Right ventricle myocardium inferior (tissue), 1 donor: ENCODE measurements around the gene MBLAC2. TPM values are rescaled to one million over a fixed set of nuclear protein-coding genes. Genes with fewer than 3 reads are reported as not detected.

Experiments used
- ATAC-seq: fragments of 200-7000 bp; cut with Tn5 transposase; one replicate; pipeline ENCODE4 v1.9.1; 2020; ENCODE audit warnings: mild to moderate bottlenecking, moderate library complexity
- DNase-seq: peaks from one replicate; pipeline ENCODE4 v3.0.0; 2021; ENCODE audit errors: missing footprints
- intact Hi-C: fragments of 100-400 bp; cut with DNase I; formaldehyde crosslinking; loops from one replicate; pipeline ENCODE4 v1.11.0; 2022
- long read RNA-seq: library from polyadenylated mRNA; unstranded; transcript quantifications from one replicate; pipeline ENCODE4 v2.0.0, GENCODE V29; 2021
- total RNA-seq: library from RNA; stranded (reverse); fragmentation: NEBNext Ultra II Directional; extraction: Animal tissue kit (Norgen Biotek cat#: 25700); gene quantifications from one replicate; pipeline ENCODE4 v1.2.1, GENCODE V29; 2021
- donor health status: DM: no; HTN: yes; CAD: no; lungs with severe emphysema.

MBLAC2 gene
- 4.0 TPM for total RNA-seq
- long read RNA-seq, full-length matches to known transcripts, result 5 of 5 reads
- long read RNA-seq, partial matches to known transcripts, result 0 of 5 reads
- long read RNA-seq, other reads (novel, unspliced or antisense), result 0 of 5 reads

DNA sequence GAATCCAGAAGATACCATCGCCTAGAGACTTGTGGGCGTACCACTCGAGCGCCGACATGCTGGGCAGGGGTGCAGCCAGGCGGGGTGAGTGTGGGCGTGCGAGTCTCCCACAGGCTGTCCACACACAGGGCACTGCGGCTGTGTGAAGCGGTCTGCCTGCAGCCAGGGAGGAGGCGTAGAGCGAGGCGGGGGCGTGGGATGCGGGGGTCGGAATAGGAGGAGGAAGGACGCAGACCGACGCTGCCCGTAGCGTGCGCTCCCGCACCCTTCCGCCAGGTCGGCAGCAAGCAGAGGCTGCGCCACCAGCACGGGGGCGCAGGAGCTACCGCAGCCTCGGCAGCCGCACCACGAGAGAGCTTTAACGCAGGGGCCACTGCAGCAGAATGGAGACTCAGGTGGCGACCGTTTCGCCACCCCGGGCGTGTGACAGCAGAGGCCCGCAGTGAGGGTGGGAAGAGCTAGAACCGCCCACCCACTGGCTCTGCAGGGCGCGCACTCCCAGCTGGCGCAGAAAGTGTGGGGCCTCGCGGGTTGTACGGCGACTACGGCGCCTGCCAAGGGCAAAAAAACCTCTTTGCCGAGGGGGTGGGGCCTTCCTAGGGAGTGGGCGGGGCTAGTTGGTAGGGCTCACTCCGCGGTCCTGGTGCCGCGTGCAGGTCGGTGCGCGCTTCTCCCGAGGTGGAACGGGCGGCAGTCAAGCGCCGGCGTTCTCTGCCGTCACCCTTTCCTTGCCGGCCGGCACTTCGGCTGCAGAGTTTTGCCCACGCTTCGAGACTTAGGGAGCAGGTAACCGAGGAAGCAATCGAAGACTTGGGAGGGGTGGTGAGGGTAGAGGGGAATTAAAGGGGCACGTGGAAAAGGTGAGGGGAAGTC, at the start of gene MBLAC2, which contains the start of gene POLR3G:
MBLAC2 (minus strand) TSS at position 537 of the 873 bp plus-strand sequence; CDS start at position 58, 479 bp downstream.
POLR3G (plus strand) TSS at position 630 of the 873 bp plus-strand sequence. CDS start 10,704 bp downstream, outside the sequence.
- intact Hi-C loops, result loop anchor here (2.0 kb wide), 2 partner anchors 54 to 66 kb away; partner anchors contain the start of genes CETN3 and LYSMD3
- ATAC-seq (peak; percentile 98), DNase-seq (peak; percentile 94)

DNA sequence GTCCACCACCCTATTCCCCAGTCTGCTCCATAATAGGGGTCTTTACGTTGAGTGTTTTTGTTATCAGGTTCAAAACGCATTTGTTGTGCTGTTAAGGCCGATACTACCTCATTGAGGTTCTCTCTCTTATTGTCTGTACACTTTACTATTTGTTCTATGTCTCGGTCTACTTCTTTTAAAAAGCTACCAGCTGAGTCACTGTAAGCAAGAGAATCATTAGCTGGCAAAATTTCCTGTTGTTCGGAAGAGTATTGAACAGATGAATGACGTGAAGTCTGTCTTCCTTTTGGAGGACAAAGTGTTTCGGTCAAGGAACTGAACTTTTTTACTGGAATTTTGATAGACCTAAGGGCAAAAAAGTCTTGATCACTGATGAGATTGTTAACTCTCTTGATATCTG, 44.5 kb upstream of the MBLAC2 start:
- ATAC-seq, result no peak
- intact Hi-C loops, result no loop called here
- DNase-seq, result no peak

DNA sequence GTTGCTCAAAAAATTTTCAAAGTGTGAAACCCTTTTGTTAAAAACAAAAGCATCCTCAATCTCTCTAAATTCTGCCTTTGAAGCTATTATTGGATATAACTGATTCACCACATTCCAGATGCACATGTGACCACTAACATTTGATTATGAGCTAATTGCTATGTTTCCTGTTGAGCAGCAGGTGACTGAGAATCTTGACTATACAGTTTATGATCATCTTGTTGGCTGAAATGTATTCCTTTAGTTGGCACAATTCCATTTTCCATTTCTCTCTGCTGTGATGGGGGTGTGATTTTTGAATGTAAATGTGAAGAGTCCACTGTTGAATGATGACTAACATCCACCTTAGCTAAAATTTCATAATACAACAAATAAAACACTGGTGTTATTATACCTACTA, 44.1 kb upstream of the MBLAC2 start:
- no peak for DNase-seq
- no peak for ATAC-seq
- intact Hi-C loops, result no loop called here

DNA sequence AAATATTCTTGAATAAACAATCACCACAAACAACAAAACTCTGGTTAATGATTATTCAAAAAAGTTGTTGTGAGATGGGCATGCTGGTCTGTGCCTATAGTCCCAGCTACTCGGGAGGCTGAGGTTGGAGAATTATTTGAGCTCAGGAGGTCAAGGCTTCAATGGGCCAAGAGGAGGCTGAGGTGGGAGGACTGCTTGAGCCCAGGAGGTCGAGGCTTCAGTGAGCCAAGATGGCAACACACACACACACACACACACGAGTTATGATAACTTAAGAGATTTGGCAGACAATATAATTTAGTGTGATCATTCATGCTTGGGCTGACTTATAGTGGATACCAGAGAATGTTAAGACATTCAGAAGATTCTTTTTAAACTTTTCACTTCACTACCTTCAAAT, 39.9 kb upstream of the MBLAC2 start:
- intact Hi-C loops, result no loop called here
- DNase-seq (no peak), ATAC-seq (no peak)

DNA sequence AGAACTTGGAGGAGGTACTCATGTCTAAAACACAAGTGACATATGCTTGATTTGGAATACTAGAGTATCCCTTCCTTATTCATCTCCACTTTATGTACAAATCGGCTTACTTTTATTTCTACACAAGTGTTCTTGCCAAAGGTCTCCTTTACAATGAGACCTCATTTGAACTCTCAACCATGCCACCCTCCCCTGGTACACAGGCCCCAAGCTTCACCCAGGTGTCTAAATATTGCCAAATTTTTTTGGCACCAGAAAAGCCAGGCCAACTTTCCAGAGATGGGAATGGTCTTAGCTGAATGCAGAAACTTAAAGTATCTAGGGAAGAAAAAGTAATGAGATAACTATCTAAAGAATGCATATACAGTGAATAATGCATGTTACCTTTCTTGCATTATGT, 35.9 kb upstream of the MBLAC2 start:
- intact Hi-C loops, result no loop called here
- DNase-seq (no peak), ATAC-seq (no peak)

DNA sequence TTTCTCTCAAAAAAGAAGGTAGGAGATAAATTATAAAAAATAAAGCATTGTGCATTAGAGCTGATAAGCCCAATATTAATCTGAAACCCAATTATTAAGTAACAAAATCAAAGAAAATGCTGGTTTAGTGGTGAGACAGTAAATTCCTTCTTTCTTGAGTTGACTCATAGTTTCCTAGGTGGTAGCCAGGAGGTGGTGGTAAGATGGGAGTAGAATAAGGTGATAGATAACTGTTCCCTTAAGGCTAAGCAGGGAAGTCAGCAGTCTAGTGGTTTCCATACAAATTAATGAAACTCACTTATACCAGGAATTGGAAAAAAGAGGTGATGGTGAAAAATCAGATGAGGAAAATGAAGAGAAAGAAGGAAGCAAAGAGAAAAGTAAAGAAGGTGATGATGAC, 31.6 kb upstream of the MBLAC2 start:
- intact Hi-C loops, result no loop called here
- no peak for DNase-seq
- no peak for ATAC-seq

DNA sequence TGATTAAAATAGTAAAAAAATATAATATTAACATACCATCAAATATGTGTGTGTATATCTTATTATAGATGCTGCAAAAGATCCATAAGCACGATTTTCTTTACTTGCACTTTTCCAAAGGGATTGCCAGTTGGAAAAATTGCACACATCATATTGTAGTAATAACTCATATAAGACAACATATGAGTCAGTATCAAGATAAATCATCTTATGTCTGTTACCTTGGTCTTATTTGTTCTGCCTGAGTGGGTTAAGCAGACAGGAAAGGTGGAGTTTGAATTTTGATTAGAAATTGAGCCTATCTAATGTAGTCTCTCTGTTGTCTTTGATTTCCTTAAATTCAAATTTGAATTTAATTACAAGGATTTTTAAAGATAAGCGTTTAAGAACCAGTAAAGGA, 30.2 kb upstream of the MBLAC2 start:
- intact Hi-C loops, result no loop called here
- no peak for ATAC-seq
- DNase-seq, result no peak

DNA sequence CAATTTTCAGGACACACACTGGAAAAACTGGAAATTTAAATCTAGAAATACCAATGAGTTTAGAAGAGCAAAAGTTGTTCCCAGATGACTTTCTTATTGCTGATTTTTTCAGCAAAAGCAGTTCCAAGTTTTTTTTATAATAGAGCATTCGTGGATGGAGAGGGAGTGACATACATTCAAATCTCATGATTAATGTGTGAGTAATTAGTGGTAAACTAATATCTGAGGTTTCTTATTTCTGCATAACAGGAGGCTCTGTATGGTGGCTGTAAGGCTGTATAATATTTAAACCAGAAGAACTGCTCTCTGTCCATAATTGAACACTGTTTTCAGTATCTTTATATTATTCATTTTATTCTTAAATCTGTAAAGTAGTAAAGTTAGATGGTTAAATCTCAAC, 29.0 kb upstream of the MBLAC2 start:
- DNase-seq, result no peak
- no peak for ATAC-seq
- intact Hi-C loops, result no loop called here

DNA sequence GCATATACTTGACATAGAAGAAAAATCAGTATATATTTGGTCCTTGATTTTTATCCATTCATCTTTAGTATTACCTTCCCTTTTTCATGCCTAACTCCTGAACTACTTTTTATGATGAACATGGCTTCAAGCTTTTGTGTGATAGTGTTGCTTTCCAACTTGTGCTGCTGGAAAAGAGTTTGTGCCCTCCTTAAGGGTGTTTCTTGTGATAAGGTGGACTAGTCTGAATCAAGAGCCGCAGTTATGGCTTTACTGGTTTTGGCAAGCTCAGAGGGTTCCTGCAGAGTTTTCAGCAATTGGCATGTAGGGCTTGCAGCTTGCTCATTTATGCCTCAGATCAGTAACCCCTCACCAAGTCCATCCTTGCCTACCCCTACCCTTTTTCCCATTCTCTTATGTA, 20.6 kb upstream of the MBLAC2 start:
- intact Hi-C loops, result no loop called here
- ATAC-seq (no peak), DNase-seq (no peak)

DNA sequence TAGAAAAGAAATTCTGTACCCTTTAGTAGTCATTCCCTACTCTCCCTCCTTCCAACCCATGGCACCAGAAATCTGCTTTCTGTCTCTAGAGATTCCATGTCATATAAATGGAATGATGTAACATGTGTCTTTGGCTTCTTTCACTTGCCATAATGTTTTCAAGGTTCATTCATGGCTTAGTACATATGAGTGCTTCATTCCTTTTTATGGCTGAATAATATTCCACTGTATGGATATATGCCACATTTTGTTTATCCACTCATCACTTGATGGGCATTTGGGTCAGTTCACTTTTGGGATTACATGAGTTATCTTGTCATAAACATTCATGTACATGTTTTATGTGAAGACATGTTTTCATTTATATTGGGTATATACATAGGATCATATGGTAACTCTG, 19.5 kb upstream of the MBLAC2 start:
- DNase-seq (no peak), ATAC-seq (no peak)
- intact Hi-C loops, result no loop called here

DNA sequence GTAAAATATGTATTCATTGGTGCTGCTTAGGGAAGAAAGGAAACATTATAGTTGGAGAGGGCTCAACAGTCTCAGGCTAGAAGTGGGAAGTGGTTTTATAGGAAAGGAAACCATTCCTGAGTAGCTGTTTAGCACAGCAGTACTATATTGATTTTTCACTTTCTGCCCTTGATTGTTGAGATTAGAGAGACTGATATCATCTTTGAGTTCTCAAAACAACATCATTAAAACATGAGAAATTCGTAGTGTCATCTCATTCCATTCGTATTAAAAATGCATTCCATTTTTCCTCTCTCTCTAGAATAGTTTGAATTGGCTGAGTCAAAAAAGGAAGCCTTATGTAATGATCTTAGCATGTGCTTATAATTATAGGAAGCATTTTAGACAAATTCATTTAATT, 14.2 kb upstream of the MBLAC2 start:
- intact Hi-C loops, result no loop called here
- no peak for ATAC-seq
- no peak for DNase-seq

DNA sequence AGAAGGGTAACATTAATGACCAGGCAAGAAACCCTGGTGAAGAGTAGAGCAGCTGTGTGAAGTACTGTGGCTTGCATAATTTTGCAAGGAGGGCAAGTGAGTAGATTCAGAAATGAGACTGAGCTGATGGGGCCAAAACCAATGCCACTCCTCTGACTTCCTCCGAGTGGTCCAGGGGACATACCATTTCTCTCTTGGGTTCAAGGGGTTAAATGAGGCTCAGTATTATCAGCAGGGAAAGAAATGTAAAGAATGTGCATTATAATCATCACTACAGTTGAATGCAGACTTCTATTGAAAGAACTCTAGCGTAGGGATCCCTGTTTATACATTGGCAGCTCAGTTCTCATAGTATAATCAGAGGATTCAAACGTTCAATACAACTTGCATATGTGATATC, 10.0 kb upstream of the MBLAC2 start:
- ATAC-seq (no peak), DNase-seq (no peak)
- intact Hi-C loops, result no loop called here

DNA sequence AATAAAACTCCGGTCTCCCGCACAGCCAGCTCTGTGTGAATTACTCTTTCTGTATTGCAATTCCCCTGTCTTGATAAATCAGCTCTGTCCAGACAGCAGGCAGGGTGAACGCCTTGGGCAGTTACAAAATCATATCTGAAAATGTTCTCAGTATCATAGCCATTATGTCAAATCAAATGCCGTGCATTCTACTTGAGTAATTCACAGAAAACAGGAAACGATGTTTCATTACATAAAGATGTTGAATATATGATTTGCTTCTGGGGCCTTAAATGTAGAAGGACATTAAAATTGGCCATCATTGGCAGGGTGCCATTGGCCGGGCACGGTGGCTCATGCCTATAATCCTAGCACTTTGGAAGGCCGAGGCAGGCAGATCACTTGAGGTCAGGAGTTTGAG, 8.6 kb upstream of the MBLAC2 start:
- DNase-seq, result no peak
- intact Hi-C loops, result no loop called here
- no peak for ATAC-seq

DNA sequence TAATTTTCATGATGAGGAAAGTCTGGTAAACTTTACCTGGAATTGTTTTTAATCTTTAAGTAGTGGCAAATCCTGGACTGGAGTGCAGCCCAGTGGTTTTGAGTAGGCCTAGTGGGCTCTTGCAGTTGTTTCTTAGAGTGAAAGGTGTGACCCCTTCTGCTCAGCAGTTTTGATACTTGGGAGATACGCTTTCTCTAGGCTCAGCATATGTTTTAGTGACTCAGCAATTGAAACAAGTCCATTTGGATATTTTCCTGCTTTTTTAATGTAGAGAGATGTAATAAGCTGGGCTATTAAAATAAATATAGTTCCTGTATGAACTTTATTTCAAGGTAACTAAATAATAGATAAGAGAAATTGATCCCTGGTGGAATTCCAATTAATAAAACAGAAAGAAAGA, 6.1 kb upstream of the MBLAC2 start:
- DNase-seq (no peak), ATAC-seq (no peak)
- intact Hi-C loops, result no loop called here

DNA sequence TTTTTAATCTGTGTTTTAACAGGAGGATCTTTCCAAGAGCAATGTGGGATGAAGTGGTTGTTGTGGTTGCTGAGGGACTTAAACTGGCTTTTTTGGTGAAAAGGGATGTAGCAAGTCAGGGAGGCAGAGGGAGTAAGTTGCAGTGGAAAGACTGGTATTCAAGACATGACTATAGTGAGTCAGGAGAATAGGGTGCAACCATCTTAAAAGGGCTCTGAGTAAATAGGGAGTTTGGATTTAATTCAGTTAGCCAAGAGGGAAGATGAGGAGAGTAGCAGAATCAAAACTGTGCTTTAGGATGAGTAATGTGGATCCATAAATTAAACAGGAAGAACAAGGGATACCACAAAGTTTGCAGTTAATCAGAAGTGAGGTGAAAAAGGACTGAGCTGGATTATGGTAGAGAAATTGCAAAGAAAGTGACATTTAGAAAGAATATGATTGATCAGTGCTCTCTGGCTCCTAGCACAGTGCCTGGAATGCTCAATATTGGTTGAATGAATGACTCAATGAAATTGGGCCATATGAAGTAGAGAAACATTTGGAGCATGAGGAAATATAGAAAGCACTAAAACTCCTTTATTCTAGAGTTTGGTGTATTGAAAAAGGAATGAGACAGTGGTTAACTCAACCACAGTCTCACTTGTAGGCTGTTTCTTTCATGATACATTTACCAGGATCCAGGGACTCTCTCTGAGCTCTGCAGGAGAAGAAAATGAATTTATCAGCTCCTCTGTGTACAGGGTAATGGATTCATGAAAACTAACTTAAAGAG, 5.2 kb upstream of the MBLAC2 start:
- DNase-seq, result no peak
- ATAC-seq, result no peak
- intact Hi-C loops, result no loop called here

DNA sequence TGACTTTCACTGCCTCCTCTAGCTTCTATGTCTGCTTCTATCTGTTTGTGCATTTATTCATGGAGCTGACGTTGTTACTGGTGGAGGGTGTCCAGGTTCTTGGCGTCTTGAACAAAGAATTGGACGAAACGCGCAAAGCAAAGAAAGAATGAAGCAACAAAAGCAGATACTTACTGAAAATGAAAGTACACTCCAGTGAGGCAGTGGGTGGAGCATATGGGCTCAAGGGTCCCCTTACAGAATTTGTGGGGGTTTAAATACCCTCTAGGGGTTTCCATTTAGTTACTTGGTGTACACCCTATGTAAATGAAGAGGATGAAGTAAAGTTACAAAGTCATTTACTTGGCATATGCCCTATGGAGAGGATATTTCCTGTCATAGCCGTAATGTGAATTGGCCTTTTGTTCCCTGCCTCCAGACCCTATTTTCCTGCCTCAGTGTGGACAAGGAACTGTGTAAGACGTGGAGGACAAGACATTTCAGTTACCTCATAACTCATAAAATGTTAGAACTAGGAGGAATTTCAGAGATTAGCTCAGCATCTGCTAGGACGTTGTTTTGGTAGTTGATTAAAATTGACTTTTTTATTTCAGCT, 3.1 kb upstream of the MBLAC2 start:
- DNase-seq (no peak), ATAC-seq (no peak)
- intact Hi-C loops, result no loop called here

DNA sequence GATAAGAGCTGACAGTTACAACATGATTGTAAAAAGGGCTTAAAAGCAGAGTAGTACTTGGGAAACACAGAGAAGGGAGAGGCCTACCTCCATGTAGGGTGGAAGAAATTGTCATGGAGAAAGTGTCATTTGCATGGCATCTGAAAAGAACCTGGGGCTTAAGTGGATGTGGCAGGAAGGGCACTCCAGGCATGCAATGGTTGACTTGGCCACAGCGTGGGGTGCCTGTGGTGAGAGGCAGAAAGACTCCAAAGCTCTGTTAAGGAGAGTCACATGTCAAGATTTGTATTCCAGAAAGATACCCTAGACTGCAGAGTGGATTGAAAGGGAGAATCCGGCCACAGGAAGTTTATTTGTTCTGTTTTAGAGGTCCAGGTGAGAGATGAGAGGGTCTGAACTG, 2.5 kb upstream of the MBLAC2 start:
- DNase-seq, result no peak
- intact Hi-C loops, result no loop called here

DNA sequence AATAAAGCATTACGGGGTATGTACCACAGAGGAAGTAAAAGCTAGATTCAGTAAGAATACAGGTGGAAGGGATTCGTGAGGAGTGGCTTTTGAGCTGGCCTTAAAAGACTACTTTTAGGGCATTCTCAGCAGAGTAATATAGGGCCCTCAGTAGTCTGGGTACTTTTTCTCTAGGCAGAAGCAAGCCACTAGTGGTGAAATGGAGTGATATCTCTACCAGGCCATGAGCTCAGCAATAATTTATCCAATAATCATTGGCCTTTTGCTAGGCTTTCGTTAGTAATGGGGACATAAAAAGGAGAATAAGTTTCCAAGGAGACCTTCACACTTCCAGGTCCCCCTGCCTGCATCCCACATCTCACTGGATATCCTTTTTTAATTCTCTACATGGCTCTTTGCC, 1.8 kb upstream of the MBLAC2 start:
- intact Hi-C loops, result no loop called here
- ATAC-seq (no peak), DNase-seq (no peak)

More for the DNA sequence above, 2.5 kb upstream of the MBLAC2 start:
- ATAC-seq, result no peak

DNA sequence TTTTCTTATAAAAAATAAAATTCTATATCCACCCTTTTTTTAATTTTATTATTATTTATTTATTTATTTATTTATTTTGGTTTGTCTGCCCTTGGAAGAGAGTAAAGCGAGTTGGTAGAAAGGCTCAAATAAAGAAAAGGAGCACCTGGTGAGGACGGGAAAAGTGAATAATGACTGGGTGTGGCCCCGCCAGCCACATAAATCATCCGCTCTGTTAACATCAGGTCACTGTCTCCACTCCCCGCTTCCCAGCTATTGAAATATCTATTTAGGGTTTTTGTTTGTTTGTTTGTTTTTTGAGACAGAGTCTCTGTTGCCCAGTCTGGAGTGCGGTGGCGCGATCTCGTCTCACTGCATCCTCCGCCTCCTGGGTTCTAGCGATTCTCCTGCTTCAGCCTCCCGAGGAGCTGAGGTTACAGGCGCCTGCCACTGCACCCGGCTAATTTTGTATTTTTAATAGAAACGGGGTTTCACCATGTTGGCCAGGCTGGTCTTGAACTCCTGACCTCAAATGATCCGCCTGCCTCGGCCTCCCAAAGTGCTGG, 937 bp upstream of the MBLAC2 start:
- DNase-seq (no peak), ATAC-seq (no peak)
- intact Hi-C loops, result loop anchor here (2.0 kb wide), 2 partner anchors 53 to 67 kb away; partner anchors contain the start of genes CETN3 and LYSMD3
